BE2C (cell line): ENCODE results near the gene WDR82.

Experiments used
- DNase-seq: peaks from one replicate; pipeline ENCODE4 v3.0.0-alpha.2; 2020
- H3K27me3 ChIP-seq: fragments of 250-450 bp; sonication (Bioruptor Pico); 2 replicates; pipeline ENCODE4 v1.5.1; 2020; ENCODE audit warnings: mild to moderate bottlenecking
- H3K36me3 ChIP-seq: fragments of 250-450 bp; sonication (Bioruptor Pico); 2 replicates; pipeline ENCODE4 v1.5.1; 2020; ENCODE audit warnings: mild to moderate bottlenecking
- H3K4me1 ChIP-seq: fragments of 250-450 bp; sonication (Bioruptor Pico); 2 replicates; pipeline ENCODE4 v1.5.1; 2020
- H3K4me3 ChIP-seq: 2 replicates; pipeline ENCODE4 v1.5.1; 2011; ENCODE audit warnings: low read depth, low read length
- H3K9me3 ChIP-seq: fragments of 250-450 bp; sonication (Bioruptor Pico); 2 replicates; pipeline ENCODE4 v1.5.1; 2020
- CTCF ChIP-seq: IDR thresholded peaks from 2 replicates; pipeline ENCODE4 v1.5.1; 2012; ENCODE audit warnings: mild to moderate bottlenecking, low read depth, low read length

The WDR82 gene

DNA sequence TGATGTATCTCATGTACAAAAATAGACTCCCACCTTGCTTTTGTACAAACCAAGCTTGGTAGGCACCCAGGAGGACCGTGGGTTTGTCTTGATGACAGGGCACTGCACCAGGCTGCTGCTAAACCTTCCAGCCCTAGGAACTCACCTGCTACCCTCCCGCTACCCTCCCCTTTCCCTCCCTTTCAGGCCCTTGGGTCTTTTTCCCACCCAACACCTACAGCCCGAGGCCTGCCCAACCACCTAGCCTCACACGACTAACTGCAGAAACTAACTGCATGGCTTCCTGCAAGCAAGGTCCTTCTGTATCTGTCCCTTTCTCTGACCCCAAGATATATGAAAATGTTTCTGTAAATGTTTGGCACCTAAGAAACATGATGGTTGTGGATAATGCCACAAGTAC lies 21.8 kb downstream of the WDR82 start:
- H3K4me3 ChIP-seq, result no peak overlapping the region
- TF ChIP-seq CTCF, result no peak
- no peaks in the 10 kb centered on the region for H3K27me3 ChIP-seq
- no peak for DNase-seq
- H3K4me1 ChIP-seq, result no peaks in the 10 kb centered on the region
- no peaks in the 10 kb centered on the region for H3K9me3 ChIP-seq
- peaks cover 61% of the 10 kb centered on the region for H3K36me3 ChIP-seq

DNA sequence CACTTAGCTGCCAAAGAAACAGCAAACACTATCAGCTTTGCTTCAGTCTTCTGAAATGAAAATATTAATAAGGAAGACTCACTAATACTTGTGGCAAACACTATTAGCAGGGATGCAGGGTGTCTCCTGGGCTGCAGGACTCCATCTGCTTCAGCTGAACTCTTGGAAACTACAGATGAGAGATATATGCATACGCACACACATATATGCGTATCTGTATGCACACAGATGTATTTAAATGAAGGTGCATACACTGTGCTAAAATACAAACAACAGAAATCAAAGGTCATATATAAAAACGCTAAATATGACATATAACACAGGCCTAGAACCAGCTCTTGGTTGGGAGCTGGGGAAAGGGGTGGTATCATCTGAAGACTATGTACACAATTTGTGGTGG lies 22.3 kb downstream of the WDR82 start:
- TF ChIP-seq CTCF, result no peak

GRCh38 chr3:52254608-52255007 lies 23.8 kb downstream of the WDR82 start:
- no peak for TF ChIP-seq CTCF
- no peaks in the 10 kb centered on the region for H3K9me3 ChIP-seq
- H3K4me3 ChIP-seq, result no peak overlapping the region
- no peak for DNase-seq
- H3K4me1 ChIP-seq, result no peaks in the 10 kb centered on the region
- H3K36me3 ChIP-seq, result peaks cover 45% of the 10 kb centered on the region
- H3K27me3 ChIP-seq, result no peaks in the 10 kb centered on the region

More for the DNA sequence above, 22.3 kb downstream of the WDR82 start:
- Histone ChIP-seq H3K4me3 (no peak overlapping the region), H3K9me3 (no peaks in the 10 kb centered on the region), H3K36me3 (peaks cover 58% of the 10 kb centered on the region), H3K27me3 (no peaks in the 10 kb centered on the region), H3K4me1 (no peaks in the 10 kb centered on the region)
- no peak for DNase-seq

DNA sequence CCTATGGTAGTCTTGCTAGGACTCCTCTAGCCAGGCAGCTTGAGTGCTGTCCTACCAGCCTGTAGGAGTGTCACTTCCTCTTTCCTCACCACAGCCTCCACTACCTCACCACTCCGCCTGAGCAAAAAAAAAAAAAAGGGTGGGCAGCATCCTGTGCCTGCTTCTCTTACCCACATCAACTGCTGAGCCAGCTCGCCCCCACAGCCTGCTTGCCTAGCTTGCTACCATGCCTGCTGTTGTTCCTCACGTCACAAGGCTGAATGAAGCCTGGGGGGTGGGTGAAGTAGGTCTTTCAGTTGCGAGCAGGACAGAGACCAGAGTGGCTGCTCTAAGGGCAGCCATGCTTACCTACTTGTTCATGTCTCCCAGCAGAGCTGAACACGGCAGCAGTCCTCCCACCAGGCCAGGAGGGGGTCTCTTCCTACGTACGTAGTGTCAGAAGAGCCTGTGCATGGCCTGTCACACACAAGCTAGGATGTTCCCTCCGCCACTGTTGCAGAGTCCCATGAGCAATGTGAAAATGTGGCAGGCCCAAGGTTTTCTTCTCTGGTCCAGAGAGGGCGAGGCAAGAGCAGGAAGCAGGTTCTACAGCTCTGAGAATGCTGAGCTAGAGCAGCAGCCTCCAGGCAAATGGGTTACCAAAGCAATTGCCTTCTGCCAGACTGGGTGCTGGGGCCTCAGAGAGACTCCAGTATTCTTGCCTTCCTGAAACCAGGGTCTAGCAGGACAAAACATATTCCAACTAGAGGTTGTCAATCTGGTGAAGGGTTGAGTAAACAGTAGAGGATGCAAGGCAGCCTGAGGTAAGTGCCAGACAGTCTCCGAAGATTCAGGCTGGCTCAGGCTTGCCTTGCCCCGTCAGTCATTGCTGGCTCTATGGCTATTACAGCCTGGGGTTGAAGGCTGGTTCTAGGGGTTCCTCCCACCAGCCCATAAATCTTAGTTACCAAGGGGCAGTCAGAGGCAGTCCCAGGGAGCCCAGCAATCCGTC lies 24.8 kb downstream of the WDR82 start:
- no peaks in the 10 kb centered on the region for H3K27me3 ChIP-seq
- DNase-seq, result no peak
- no peak for TF ChIP-seq CTCF
- no peak overlapping the region for H3K4me3 ChIP-seq
- no peaks in the 10 kb centered on the region for H3K9me3 ChIP-seq
- peaks cover 35% of the 10 kb centered on the region for H3K36me3 ChIP-seq
- no peaks in the 10 kb centered on the region for H3K4me1 ChIP-seq

DNA sequence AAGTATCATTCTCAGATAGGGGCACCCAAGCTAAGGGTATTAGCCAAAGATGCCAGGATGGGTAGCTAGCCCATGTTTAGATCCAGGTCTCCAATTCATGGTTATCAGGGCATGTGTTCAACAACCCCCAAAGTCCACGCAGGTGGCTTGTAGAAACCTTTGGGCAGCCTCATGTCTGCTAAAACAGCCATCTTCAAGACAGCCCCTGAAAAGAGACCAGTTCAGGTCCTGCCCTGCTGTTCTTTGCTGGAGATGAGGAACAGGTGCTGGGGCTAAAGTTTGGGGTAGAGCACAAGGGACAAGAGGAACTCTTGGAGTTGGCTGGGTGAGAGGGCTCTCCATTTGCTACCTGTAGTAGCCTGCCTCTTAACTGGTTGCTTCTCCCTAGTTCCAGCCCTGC lies 28.3 kb downstream of the WDR82 start:
- TF ChIP-seq CTCF, result no peak
- no peaks in the 10 kb centered on the region for H3K9me3 ChIP-seq
- no peaks in the 10 kb centered on the region for H3K4me1 ChIP-seq

DNA sequence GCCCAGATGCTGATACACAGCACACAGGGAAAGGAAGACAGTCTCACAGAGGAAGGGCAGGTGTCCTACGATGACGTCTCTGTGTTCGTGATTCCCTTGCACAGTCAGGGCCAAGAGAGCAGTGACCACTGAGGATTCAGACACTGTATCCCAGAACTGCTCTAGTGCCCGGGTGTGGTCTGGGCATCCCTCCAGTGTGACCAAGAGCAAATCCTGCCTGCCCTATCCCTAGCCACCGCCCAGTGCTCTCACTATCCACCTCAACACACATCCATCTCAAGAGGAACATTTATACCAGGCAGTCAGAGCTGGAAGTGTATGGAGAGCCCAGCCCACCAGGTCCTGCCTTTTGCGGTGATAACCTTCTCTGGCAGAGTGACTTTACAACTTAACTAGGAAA lies 28.8 kb downstream of the WDR82 start:
- Histone ChIP-seq H3K9me3 (no peaks in the 10 kb centered on the region), H3K36me3 (peaks cover 11% of the 10 kb centered on the region), H3K27me3 (no peaks in the 10 kb centered on the region), H3K4me3 (no peak overlapping the region), H3K4me1 (no peaks in the 10 kb centered on the region)
- no peak for DNase-seq
- no peak for TF ChIP-seq CTCF

More for the DNA sequence above, 28.3 kb downstream of the WDR82 start:
- no peaks in the 10 kb centered on the region for H3K27me3 ChIP-seq
- no peak for DNase-seq
- H3K36me3 ChIP-seq, result peaks cover 11% of the 10 kb centered on the region
- no peak overlapping the region for H3K4me3 ChIP-seq
